Naive B cell (primary cell): ENCODE data around the gene NR1D1. TPM values are rescaled to one million over a fixed set of nuclear protein-coding genes. Genes with fewer than 3 reads are reported as not detected.

ENCODE experiments used
- ATAC-seq, 2 donors: fragments of 150-1000 bp; cut with Tn5 transposase; 2 replicates each; pipeline ENCODE4 v1.10.0; 2021; ENCODE audit warnings: low read depth in 2 of 2, mild to moderate bottlenecking in 2 of 2, moderate library complexity in 2 of 2
- DNase-seq: peaks from one replicate; pipeline ENCODE4 v3.0.0; 2022
- H3K27ac Mint-ChIP-seq, 6 donors: one replicate each; pipeline ENCODE4 v1.8.0; 2020 to 2022; ENCODE audit warnings: mild to moderate bottlenecking in 6 of 6, mixed read lengths in 6 of 6, moderate library complexity in 5 of 6, inconsistent platforms in 2 of 6
- H3K27me3 Mint-ChIP-seq, 3 donors: one replicate each; pipeline ENCODE4 v1.8.0; 2021 to 2022; ENCODE audit warnings: mixed read lengths in 3 of 3, mild to moderate bottlenecking in 1 of 3
- H3K36me3 Mint-ChIP-seq, 2 donors: one replicate each; pipeline ENCODE4 v1.8.0; 2020 to 2022; ENCODE audit warnings: mixed read lengths in 2 of 2, inconsistent platforms in 1 of 2, mild to moderate bottlenecking in 1 of 2
- H3K4me1 Mint-ChIP-seq, 3 donors: one replicate each; pipeline ENCODE4 v1.8.0; 2020 to 2022; ENCODE audit warnings: mixed read lengths in 3 of 3, inconsistent platforms in 1 of 3, mild to moderate bottlenecking in 1 of 3, moderate library complexity in 1 of 3
- H3K4me3 Mint-ChIP-seq, 8 donors: one replicate each; pipeline ENCODE4 v1.8.0; 2020 to 2022; ENCODE audit warnings: mild to moderate bottlenecking in 8 of 8, mixed read lengths in 8 of 8, moderate library complexity in 8 of 8, inconsistent platforms in 2 of 8
- H3K9me3 Mint-ChIP-seq, 7 donors: one replicate each; pipeline ENCODE4 v1.8.0; 2020 to 2022; ENCODE audit warnings: mixed read lengths in 7 of 7, mild to moderate bottlenecking in 5 of 7, inconsistent platforms in 2 of 7, moderate library complexity in 1 of 7
- polyA plus RNA-seq, 6 donors: library from polyadenylated mRNA; unstranded; fragments of 300-500 nt; fragmentation: Illumina TruSeq; gene quantifications; one replicate each; pipeline ENCODE4 v1.2.3, GENCODE V29; 2021; ENCODE audit warnings: low read depth in 6 of 6

NR1D1 gene
- polyA plus RNA-seq, 6 donors from 2014 or later, result 1.1 to 2.9 (median 2.1) TPM; not detected in 1

GRCh38 chr17:40090237-40091119 is 9.9 kb downstream of the NR1D1 start:
- Mint-ChIP-seq H3K27me3 (no peaks in the 10 kb centered on the region), H3K4me1 (peaks cover 20 to 32% (median 29%) of the 10 kb centered on the region in 3 donors), H3K9me3 (no peaks in the 10 kb centered on the region), H3K4me3 (no peak overlapping the region), H3K27ac (peak overlapping the region in 1 of 6 donors; percentile 39), H3K36me3 (peaks cover 10 to 48% of the 10 kb centered on the region in 2 donors)
- DNase-seq, result no peak
- no peak for ATAC-seq

- DNase-seq, result no peak
- H3K36me3 Mint-ChIP-seq, result peaks cover 14 to 54% of the 10 kb centered on the region in 2 donors
- peak overlapping the region in 2 of 6 donors; percentile 53 to 67 for H3K27ac Mint-ChIP-seq
- ATAC-seq, result no peak
- H3K4me3 Mint-ChIP-seq, result no peak overlapping the region
- H3K9me3 Mint-ChIP-seq, result no peaks in the 10 kb centered on the region
- H3K4me1 Mint-ChIP-seq, result peaks cover 12 to 24% (median 21%) of the 10 kb centered on the region in 3 donors
- no peaks in the 10 kb centered on the region for H3K27me3 Mint-ChIP-seq
Observed at GRCh38 chr17:40089077-40089895, 11.1 kb downstream of the NR1D1 start.

- Mint-ChIP-seq H3K36me3 (peaks cover 11 to 44% of the 10 kb centered on the region in 2 donors), H3K27ac (peak overlapping the region in 2 of 6 donors; percentile 53 to 57), H3K4me1 (peaks cover 6 to 16% (median 14%) of the 10 kb centered on the region in 3 donors), H3K27me3 (no peaks in the 10 kb centered on the region), H3K9me3 (no peaks in the 10 kb centered on the region), H3K4me3 (no peak overlapping the region)
- DNase-seq, result no peak
- ATAC-seq, result no peak
Observed at GRCh38 chr17:40087903-40088718, 12.3 kb downstream of the NR1D1 start.

GRCh38 chr17:40087049-40087794 is 13.2 kb downstream of the NR1D1 start:
- Mint-ChIP-seq H3K4me1 (peaks cover 6 to 14% (median 14%) of the 10 kb centered on the region in 3 donors), H3K4me3 (peak overlapping the region in 1 of 8 donors; percentile 37), H3K9me3 (no peaks in the 10 kb centered on the region), H3K27me3 (no peaks in the 10 kb centered on the region), H3K27ac (peak overlapping the region in 4 of 6 donors; percentile 22 to 75 (median 62)), H3K36me3 (peaks cover 11 to 43% of the 10 kb centered on the region in 2 donors)
- DNase-seq (no peak), ATAC-seq (no peak)

- peaks cover 11 to 43% of the 10 kb centered on the region in 2 donors for H3K36me3 Mint-ChIP-seq
- H3K9me3 Mint-ChIP-seq, result no peaks in the 10 kb centered on the region
- no peaks in the 10 kb centered on the region for H3K27me3 Mint-ChIP-seq
- DNase-seq (peak; percentile 57), ATAC-seq (peak; percentile 68 to 89)
- H3K4me1 Mint-ChIP-seq, result peaks cover 6 to 14% (median 11%) of the 10 kb centered on the region in 3 donors
- peak overlapping the region in 3 of 6 donors; percentile 11 to 75 (median 22) for H3K27ac Mint-ChIP-seq
- no peak overlapping the region for H3K4me3 Mint-ChIP-seq
Observed at GRCh38 chr17:40086150-40087044, 14.0 kb downstream of the NR1D1 start.

- DNase-seq (no peak), ATAC-seq (no peak)
- H3K4me1 Mint-ChIP-seq, result peaks cover 6 to 14% (median 11%) of the 10 kb centered on the region in 3 donors
- H3K27ac Mint-ChIP-seq, result no peak overlapping the region
- no peaks in the 10 kb centered on the region for H3K27me3 Mint-ChIP-seq
- no peak overlapping the region for H3K4me3 Mint-ChIP-seq
- H3K36me3 Mint-ChIP-seq, result peaks cover 11 to 32% of the 10 kb centered on the region in 2 donors
- no peaks in the 10 kb centered on the region for H3K9me3 Mint-ChIP-seq
Observed at GRCh38 chr17:40084477-40084876, 15.9 kb downstream of the NR1D1 start.

GRCh38 chr17:40079545-40079944 is 20.8 kb downstream of the NR1D1 start:
- H3K27ac Mint-ChIP-seq, result peak overlapping the region in 2 of 6 donors; percentile 15 to 52
- no peak for DNase-seq
- peaks cover 14 to 24% (median 17%) of the 10 kb centered on the region in 3 donors for H3K4me1 Mint-ChIP-seq
- peaks cover 3 to 11% of the 10 kb centered on the region in 2 donors for H3K36me3 Mint-ChIP-seq
- no peak for ATAC-seq
- H3K27me3 Mint-ChIP-seq, result no peaks in the 10 kb centered on the region
- no peak overlapping the region for H3K4me3 Mint-ChIP-seq
- no peaks in the 10 kb centered on the region for H3K9me3 Mint-ChIP-seq

GRCh38 chr17:40076591-40076990 is 23.8 kb downstream of the NR1D1 start:
- Mint-ChIP-seq H3K9me3 (no peaks in the 10 kb centered on the region), H3K27ac (peak overlapping the region in 1 of 6 donors; percentile 44), H3K27me3 (no peaks in the 10 kb centered on the region), H3K4me1 (peaks cover 20 to 43% (median 21%) of the 10 kb centered on the region in 3 donors), H3K4me3 (peak overlapping the region in 1 of 8 donors; percentile 47), H3K36me3 (peaks cover 0 to 8% of the 10 kb centered on the region in 2 donors)
- ATAC-seq, result no peak
- DNase-seq, result no peak

- peaks cover 24 to 48% (median 26%) of the 10 kb centered on the region in 3 donors for H3K4me1 Mint-ChIP-seq
Observed at GRCh38 chr17:40075942-40076498, 24.4 kb downstream of the NR1D1 start.

GRCh38 chr17:40075201-40075941 is 25.0 kb downstream of the NR1D1 start:
- Mint-ChIP-seq H3K36me3 (peaks cover 0 to 8% of the 10 kb centered on the region in 2 donors), H3K27ac (peak overlapping the region in 3 of 6 donors; percentile 35 to 73 (median 70)), H3K9me3 (no peaks in the 10 kb centered on the region), H3K4me1 (peaks cover 30 to 55% (median 33%) of the 10 kb centered on the region in 3 donors), H3K4me3 (peak overlapping the region in 3 of 8 donors; percentile 16 to 61 (median 45)), H3K27me3 (no peaks in the 10 kb centered on the region)
- DNase-seq (peak; percentile 64), ATAC-seq (peak; percentile 85 to 88)

More at GRCh38 chr17:40075942-40076498, 24.4 kb downstream of the NR1D1 start:
- H3K9me3 Mint-ChIP-seq, result no peaks in the 10 kb centered on the region
- peaks cover 0 to 8% of the 10 kb centered on the region in 2 donors for H3K36me3 Mint-ChIP-seq
- no peaks in the 10 kb centered on the region for H3K27me3 Mint-ChIP-seq
- H3K4me3 Mint-ChIP-seq, result peak overlapping the region in 2 of 8 donors; percentile 47 to 61
- DNase-seq (no peak), ATAC-seq (no peak)
- peak overlapping the region in 2 of 6 donors; percentile 56 to 93 for H3K27ac Mint-ChIP-seq

GRCh38 chr17:40074871-40075200 is 25.6 kb downstream of the NR1D1 start:
- Mint-ChIP-seq H3K4me1 (peaks cover 35 to 60% (median 38%) of the 10 kb centered on the region in 3 donors), H3K9me3 (no peaks in the 10 kb centered on the region), H3K4me3 (no peak overlapping the region), H3K27ac (no peak overlapping the region), H3K36me3 (peaks cover 0 to 8% of the 10 kb centered on the region in 2 donors), H3K27me3 (no peaks in the 10 kb centered on the region)
- DNase-seq (no peak), ATAC-seq (no peak)
